ENCODE data around the gene FGF12. TPM values are rescaled to one million over a fixed set of nuclear protein-coding genes. Genes with fewer than 3 reads are reported as not detected.

FGF12 gene
- total RNA-seq, 4 donors from 2014 or later = 1.0 to 4.4 (median 1.3) TPM; not detected in 1

DNA sequence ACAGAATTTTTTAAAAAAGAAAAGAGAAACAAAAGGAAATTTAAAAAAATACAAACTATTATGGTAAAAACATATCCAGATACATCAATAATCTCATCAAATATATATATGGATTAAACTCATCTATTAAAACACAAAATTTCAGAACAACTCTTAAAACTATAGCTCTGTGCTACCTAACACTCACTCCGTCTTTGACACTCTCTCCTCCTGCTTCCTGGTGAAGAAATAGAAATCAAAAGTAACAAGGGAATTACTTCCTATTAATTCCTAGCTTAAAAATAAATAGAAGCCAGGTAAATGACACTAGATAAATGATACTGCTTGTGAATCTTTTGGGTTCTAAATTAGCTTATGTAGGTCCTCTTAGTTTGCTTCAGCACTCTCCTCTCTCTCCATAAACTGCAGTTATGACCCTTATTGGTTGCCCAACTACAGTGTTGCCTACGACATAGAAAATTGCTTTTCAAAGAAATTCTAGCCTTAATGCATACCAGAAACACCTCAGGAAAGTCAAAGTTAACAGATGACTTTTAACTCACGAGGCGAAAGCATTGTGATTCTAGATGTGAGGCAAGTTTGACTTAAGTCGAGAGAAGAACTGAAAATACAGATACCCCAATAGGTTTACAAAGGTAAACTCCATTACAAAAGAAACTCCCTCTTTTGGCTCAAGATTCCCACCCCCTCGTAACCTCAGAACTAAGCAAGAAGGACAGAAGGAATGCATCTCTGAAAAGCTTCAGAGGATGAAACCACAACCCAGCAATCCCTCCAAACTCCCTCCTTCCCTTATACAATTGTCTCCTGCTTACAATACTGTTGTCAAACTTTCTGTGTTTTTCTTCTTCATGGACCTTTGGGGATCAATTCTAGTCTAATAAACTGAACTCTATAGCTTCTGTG lies 394.7 kb downstream of the FGF12 start:
- DNase-seq = no peak
- H3K4me3 ChIP-seq = no peak overlapping the region
- no peak overlapping the region for H3K27ac ChIP-seq
- TF ChIP-seq POLR2A (IDR thresholded peaks at IDR 0.05) = no peak
- TF ChIP-seq, protein P1, sequence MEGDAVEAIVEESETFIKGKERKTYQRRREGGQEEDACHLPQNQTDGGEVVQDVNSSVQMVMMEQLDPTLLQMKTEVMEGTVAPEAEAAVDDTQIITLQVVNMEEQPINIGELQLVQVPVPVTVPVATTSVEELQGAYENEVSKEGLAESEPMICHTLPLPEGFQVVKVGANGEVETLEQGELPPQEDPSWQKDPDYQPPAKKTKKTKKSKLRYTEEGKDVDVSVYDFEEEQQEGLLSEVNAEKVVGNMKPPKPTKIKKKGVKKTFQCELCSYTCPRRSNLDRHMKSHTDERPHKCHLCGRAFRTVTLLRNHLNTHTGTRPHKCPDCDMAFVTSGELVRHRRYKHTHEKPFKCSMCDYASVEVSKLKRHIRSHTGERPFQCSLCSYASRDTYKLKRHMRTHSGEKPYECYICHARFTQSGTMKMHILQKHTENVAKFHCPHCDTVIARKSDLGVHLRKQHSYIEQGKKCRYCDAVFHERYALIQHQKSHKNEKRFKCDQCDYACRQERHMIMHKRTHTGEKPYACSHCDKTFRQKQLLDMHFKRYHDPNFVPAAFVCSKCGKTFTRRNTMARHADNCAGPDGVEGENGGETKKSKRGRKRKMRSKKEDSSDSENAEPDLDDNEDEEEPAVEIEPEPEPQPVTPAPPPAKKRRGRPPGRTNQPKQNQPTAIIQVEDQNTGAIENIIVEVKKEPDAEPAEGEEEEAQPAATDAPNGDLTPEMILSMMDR (IDR thresholded peaks at IDR 0.05) = no peak
- intact Hi-C loops (cut with DNase I; ENCODE audit: low total_unique reads) = no loop called here
- no peaks in the 10 kb centered on the region for H3K27me3 ChIP-seq
- no peaks in the 10 kb centered on the region for H3K36me3 ChIP-seq
- H3K9me3 ChIP-seq = no peaks in the 10 kb centered on the region
- no peaks in the 10 kb centered on the region for H3K4me1 ChIP-seq

DNA sequence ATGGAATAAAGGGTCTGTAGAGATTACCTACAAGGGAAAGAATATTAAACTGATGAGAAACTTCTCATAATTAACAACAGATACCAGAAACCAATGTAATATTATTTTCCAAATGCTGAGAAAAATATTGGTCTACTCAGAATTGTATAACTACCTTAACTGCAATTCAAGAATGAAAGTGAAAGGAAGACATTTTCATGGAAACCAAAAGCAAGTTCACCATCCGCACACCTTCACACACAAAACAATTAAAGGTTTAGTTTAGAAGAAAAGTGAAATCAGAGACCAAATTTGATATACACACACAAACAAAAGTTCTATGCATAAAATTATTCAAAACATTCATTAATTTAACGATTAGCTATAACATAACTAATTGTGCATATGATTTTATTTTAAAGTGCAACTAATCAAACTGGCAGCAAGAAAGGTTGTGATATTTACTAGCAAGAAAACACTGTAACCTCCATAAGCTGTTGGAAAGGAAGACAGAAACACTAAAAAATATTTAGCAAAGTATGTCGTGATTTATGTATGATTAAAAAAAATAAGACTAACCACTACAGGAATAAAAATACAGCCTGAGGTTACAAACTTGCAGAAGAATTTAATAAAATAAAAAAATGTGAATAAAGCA lies 395.5 kb downstream of the FGF12 start:
- no peaks in the 10 kb centered on the region for H3K4me1 ChIP-seq
- TF ChIP-seq POLR2A (IDR thresholded peaks at IDR 0.05) = no peak
- TF ChIP-seq, protein P1 (IDR thresholded peaks at IDR 0.05) = no peak
- no peak for DNase-seq
- no peak overlapping the region for H3K27ac ChIP-seq
- intact Hi-C loops (cut with DNase I; ENCODE audit: low total_unique reads) = no loop called here
- no peaks in the 10 kb centered on the region for H3K9me3 ChIP-seq
- no peaks in the 10 kb centered on the region for H3K36me3 ChIP-seq
- H3K4me3 ChIP-seq = no peak overlapping the region
- H3K27me3 ChIP-seq = no peaks in the 10 kb centered on the region

DNA sequence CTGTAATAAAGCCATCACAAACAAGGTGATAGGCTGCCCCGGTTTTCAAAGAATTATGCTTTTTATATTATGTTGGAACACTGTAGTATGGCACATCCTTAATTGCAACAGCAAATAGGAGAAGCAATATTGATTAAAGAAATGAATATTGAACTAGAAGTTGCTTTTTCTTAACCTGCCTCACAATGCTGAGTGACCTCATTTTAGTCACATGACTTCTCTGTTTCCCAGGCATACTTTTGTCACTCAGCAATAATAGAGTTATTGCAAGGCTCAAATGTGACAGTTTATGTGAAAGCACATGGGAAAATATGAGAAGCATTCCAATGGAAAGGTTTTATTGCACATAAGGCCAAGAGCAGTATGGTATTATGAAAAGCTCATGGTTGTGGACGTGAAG lies 400.7 kb downstream of the FGF12 start:
- Histone ChIP-seq H3K27ac (no peak overlapping the region), H3K36me3 (no peaks in the 10 kb centered on the region), H3K9me3 (no peaks in the 10 kb centered on the region), H3K4me1 (no peaks in the 10 kb centered on the region), H3K4me3 (no peak overlapping the region), H3K27me3 (no peaks in the 10 kb centered on the region)
- intact Hi-C loops (cut with DNase I; ENCODE audit: low total_unique reads) = no loop called here
- TF ChIP-seq, protein P1 (IDR thresholded peaks at IDR 0.05) = no peak
- TF ChIP-seq POLR2A (IDR thresholded peaks at IDR 0.05) = no peak
- DNase-seq = no peak

DNA sequence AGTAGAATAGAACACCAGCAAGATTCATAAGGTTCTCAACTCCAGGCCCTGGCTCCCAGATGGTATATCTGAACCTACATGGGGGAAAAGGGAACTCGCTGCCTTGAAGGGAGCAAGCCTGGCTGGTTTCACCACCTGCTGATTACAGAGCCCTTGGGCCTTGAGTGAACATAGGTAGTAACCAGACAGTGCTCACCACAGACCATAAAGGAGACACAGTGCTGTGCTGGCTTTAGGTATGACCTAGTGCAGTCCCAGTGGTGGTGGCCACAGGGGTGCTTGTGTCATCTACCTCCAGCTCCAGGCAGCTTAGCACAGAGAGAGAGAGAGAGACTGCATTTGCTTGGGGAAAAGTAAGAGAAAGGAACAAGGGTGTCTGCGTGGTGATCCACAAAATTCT lies 409.8 kb downstream of the FGF12 start:
- intact Hi-C loops (cut with DNase I; ENCODE audit: low total_unique reads) = no loop called here
- no peaks in the 10 kb centered on the region for H3K27me3 ChIP-seq

More for the DNA sequence above, 409.8 kb downstream of the FGF12 start:
- TF ChIP-seq, protein P1 (IDR thresholded peaks at IDR 0.05) = no peak
- TF ChIP-seq POLR2A (IDR thresholded peaks at IDR 0.05) = no peak
- Histone ChIP-seq H3K9me3 (no peaks in the 10 kb centered on the region), H3K4me1 (no peaks in the 10 kb centered on the region), H3K36me3 (no peaks in the 10 kb centered on the region), H3K4me3 (no peak overlapping the region), H3K27ac (no peak overlapping the region)
- no peak for DNase-seq
